Measurements from ENCODE around the gene VSIG8. TPM values are rescaled to one million over a fixed set of nuclear protein-coding genes. Genes with fewer than 3 reads are reported as not detected.

Gene VSIG8
- total and polyA plus RNA-seq, 2 donors (not counting 3 experiments of a cell fraction or from before 2014, with no cell fraction given), result not detected

DNA sequence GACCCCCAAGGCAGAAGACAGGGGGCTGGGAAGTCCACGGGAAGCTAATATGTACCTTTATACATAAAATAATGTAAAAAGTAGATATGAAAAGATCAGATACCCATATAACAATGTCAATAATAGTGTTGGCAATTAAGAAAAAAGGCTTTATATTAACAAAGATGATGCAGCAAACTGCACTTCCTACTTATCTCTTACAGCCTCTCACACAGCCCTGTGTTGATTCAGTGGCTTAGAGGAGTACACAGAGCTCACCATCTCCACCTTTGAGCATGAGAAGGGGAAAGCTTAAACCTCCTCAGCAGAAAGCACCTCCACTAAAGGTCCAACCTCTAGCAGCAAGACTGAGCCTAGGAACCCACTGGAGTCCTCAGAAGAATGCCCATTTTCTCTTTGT is 7.2 kb upstream of the VSIG8 start:
- Histone ChIP-seq H3K36me3 (ENCODE audit: control insufficient read depth in 2 of 2, extremely low read depth in 1 of 2, insufficient read depth in 2 of 2, low read length in 2 of 2) (no peaks in the 10 kb centered on the region), H4K20me1 (replicated peaks; ENCODE audit: control insufficient read depth, extremely low read depth, insufficient read depth, low read length) (no peaks in the 10 kb centered on the region), H2AFZ (ENCODE audit: low read depth, low read length) (no peak overlapping the region), H3K79me2 (ENCODE audit: control insufficient read depth, insufficient read depth, low read length) (no peaks in the 10 kb centered on the region), H3K4me3 (replicated peaks in 1 of 3; ENCODE audit: insufficient read depth in 1 of 3, low read depth in 1 of 3, low read length in 3 of 3) (no peak overlapping the region), H3K27me3 (ENCODE audit: control insufficient read depth in 2 of 2, insufficient read depth in 2 of 2, low read length in 2 of 2) (no peaks in the 10 kb centered on the region), H3K4me1 (ENCODE audit: control insufficient read depth, extremely low read depth, insufficient read depth, low read length) (no peaks in the 10 kb centered on the region), H3K4me2 (ENCODE audit: insufficient read depth, low read length) (no peak overlapping the region), H3K9ac (replicated peaks; ENCODE audit: extremely low read depth, insufficient read depth, low read length) (no peak overlapping the region), H3K9me1 (replicated peaks; ENCODE audit: control insufficient read depth, extremely low read depth, insufficient read depth, low read length) (no peaks in the 10 kb centered on the region), H3K27ac (ENCODE audit: insufficient read depth, low read depth, low read length) (no peak overlapping the region), H3K9me3 (replicated peaks; ENCODE audit: control insufficient read depth, insufficient read depth, low read length) (no peaks in the 10 kb centered on the region)
- no TSS peak for BruUV-seq (replicated peaks)
- POLR2A ChIA-PET, result no interaction called here
- dilution Hi-C loops (cut with MboI; ENCODE audit: extremely low pct_ligation_motif_present, low sequenced_read_pairs), result no loop called here
- FAIRE-seq (no peak), DNase-seq (ENCODE audit: low read depth, low spot score) (no peak)
- CTCF ChIA-PET, result interaction anchor here (1.5 to 3.8 kb wide), 4 partner anchors 17 to 79 kb away, joined by 3 to 14 read pairs (median 4); no protein-coding TSS in a partner anchor
- intact Hi-C loops (cut with micrococcal nuclease), result no loop called here
- TF ChIP-seq FOS (IDR thresholded peaks at IDR 0.05; ENCODE audit: borderline replicate concordance, insufficient read depth, low read length) (no peak), EZH2 (IDR thresholded peaks at IDR 0.05; ENCODE audit: borderline replicate concordance, low read depth, low read length, severe bottlenecking) (no peak), POLR2A (IDR thresholded peaks at IDR 0.05; ENCODE audit: low read depth, low read length) (no peak), POLR2AphosphoS5 (IDR thresholded peaks at IDR 0.05; ENCODE audit: insufficient read depth, low read depth, low read length) (no peak), JUN (IDR thresholded peaks at IDR 0.05; ENCODE audit: borderline replicate concordance, insufficient read depth, insufficient read length, low read depth) (no peak)
- TF ChIP-seq, protein P1, sequence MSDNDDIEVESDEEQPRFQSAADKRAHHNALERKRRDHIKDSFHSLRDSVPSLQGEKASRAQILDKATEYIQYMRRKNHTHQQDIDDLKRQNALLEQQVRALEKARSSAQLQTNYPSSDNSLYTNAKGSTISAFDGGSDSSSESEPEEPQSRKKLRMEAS (IDR thresholded peaks at IDR 0.05; ENCODE audit: insufficient read depth, insufficient read length), result no peak

DNA sequence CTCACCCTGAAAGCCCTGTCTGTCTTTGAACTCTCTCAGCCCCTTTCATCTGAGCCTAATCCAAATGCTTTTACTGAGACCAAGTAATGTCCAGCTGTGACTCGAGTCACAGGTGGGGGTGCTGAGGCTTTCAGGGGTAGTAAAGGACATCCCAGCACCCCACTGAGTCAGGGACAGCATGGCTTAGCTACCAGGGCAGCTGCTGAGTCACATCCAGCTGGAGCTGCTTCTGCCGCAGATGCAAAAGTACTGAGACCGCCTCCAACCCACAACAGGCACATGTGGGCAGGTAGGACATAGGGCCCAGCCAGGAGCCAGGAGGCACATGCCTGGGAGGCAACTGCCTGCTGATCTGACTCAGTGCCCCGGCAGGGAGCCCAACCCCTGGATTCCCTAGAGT is 6.7 kb upstream of the VSIG8 start:
- Histone ChIP-seq H3K9me3 (replicated peaks; ENCODE audit: control insufficient read depth, insufficient read depth, low read length) (no peaks in the 10 kb centered on the region), H4K20me1 (replicated peaks; ENCODE audit: control insufficient read depth, extremely low read depth, insufficient read depth, low read length) (no peaks in the 10 kb centered on the region), H3K27me3 (ENCODE audit: control insufficient read depth in 2 of 2, insufficient read depth in 2 of 2, low read length in 2 of 2) (no peaks in the 10 kb centered on the region), H3K27ac (ENCODE audit: insufficient read depth, low read depth, low read length) (no peak overlapping the region), H3K4me3 (replicated peaks in 1 of 3; ENCODE audit: insufficient read depth in 1 of 3, low read depth in 1 of 3, low read length in 3 of 3) (no peak overlapping the region), H3K4me1 (ENCODE audit: control insufficient read depth, extremely low read depth, insufficient read depth, low read length) (no peaks in the 10 kb centered on the region), H2AFZ (ENCODE audit: low read depth, low read length) (no peak overlapping the region), H3K79me2 (ENCODE audit: control insufficient read depth, insufficient read depth, low read length) (no peaks in the 10 kb centered on the region), H3K36me3 (ENCODE audit: control insufficient read depth in 2 of 2, extremely low read depth in 1 of 2, insufficient read depth in 2 of 2, low read length in 2 of 2) (no peaks in the 10 kb centered on the region), H3K4me2 (ENCODE audit: insufficient read depth, low read length) (no peak overlapping the region), H3K9me1 (replicated peaks; ENCODE audit: control insufficient read depth, extremely low read depth, insufficient read depth, low read length) (no peaks in the 10 kb centered on the region), H3K9ac (replicated peaks; ENCODE audit: extremely low read depth, insufficient read depth, low read length) (no peak overlapping the region)
- POLR2A ChIA-PET, result no interaction called here
- no peak for DNase-seq (ENCODE audit: low read depth, low spot score)
- CTCF ChIA-PET, result interaction anchor here (0.7 to 3.8 kb wide), 6 partner anchors 15 to 79 kb away, joined by 3 to 14 read pairs (median 4); no protein-coding TSS in a partner anchor
- dilution Hi-C loops (cut with MboI; ENCODE audit: extremely low pct_ligation_motif_present, low sequenced_read_pairs), result no loop called here
- TF ChIP-seq POLR2A (IDR thresholded peaks at IDR 0.05; ENCODE audit: low read depth, low read length), result no peak
- TF ChIP-seq MYC (IDR thresholded peaks at IDR 0.05; ENCODE audit: low read depth, low read length), result no peak
- TF ChIP-seq GATA2 (IDR thresholded peaks at IDR 0.05; ENCODE audit: insufficient read depth, insufficient read length, low read depth, low read length), result no peak
- TF ChIP-seq EZH2 (IDR thresholded peaks at IDR 0.05; ENCODE audit: borderline replicate concordance, low read depth, low read length, severe bottlenecking), result no peak
- TF ChIP-seq FOS (IDR thresholded peaks at IDR 0.05; ENCODE audit: borderline replicate concordance, insufficient read depth, low read length), result no peak
- no peak for TF ChIP-seq POLR2AphosphoS5 (IDR thresholded peaks at IDR 0.05; ENCODE audit: insufficient read depth, low read depth, low read length)
- TF ChIP-seq, protein P2, sequence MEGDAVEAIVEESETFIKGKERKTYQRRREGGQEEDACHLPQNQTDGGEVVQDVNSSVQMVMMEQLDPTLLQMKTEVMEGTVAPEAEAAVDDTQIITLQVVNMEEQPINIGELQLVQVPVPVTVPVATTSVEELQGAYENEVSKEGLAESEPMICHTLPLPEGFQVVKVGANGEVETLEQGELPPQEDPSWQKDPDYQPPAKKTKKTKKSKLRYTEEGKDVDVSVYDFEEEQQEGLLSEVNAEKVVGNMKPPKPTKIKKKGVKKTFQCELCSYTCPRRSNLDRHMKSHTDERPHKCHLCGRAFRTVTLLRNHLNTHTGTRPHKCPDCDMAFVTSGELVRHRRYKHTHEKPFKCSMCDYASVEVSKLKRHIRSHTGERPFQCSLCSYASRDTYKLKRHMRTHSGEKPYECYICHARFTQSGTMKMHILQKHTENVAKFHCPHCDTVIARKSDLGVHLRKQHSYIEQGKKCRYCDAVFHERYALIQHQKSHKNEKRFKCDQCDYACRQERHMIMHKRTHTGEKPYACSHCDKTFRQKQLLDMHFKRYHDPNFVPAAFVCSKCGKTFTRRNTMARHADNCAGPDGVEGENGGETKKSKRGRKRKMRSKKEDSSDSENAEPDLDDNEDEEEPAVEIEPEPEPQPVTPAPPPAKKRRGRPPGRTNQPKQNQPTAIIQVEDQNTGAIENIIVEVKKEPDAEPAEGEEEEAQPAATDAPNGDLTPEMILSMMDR (IDR thresholded peaks at IDR 0.05; ENCODE audit: extremely low read depth in 1 of 2, insufficient read depth in 1 of 2, low read depth in 1 of 2, low read length in 2 of 2), result no peak
- TF ChIP-seq, protein P1 (IDR thresholded peaks at IDR 0.05; ENCODE audit: insufficient read depth, insufficient read length), result no peak
- FAIRE-seq, result no peak
- BruUV-seq (replicated peaks), result no TSS peak
- intact Hi-C loops (cut with micrococcal nuclease), result no loop called here
